ENCODE results near the gene FAM3D. TPM values are rescaled to one million over a fixed set of nuclear protein-coding genes. Genes with fewer than 3 reads are reported as not detected.

Gene FAM3D
- total and polyA plus RNA-seq, 4 donors, result 0.09 TPM; not detected in 3

GRCh38 chr3:58679974-58680666 is 13.5 kb upstream of the FAM3D start:
- Histone ChIP-seq H3K36me3 (ENCODE audit: control insufficient read depth in 4 of 4, insufficient read depth in 3 of 4, low read depth in 1 of 4, low read length in 3 of 4) (no peaks in the 10 kb centered on the region), H3K27me3 (ENCODE audit: control insufficient read depth in 4 of 4, insufficient read depth in 4 of 4, low read length in 3 of 4) (no peaks in the 10 kb centered on the region), H3K4me3 (ENCODE audit: low read depth in 1 of 3, low read length in 3 of 3) (no peak overlapping the region), H3K4me1 (ENCODE audit: control insufficient read depth in 4 of 4, insufficient read depth in 4 of 4, low read length in 3 of 4) (no peaks in the 10 kb centered on the region), H3K9me3 (ENCODE audit: control insufficient read depth in 4 of 4, low read length in 3 of 4) (no peaks in the 10 kb centered on the region), H3K9ac (ENCODE audit: low read depth in 1 of 2, low read length in 2 of 2) (no peak overlapping the region), H3K27ac (ENCODE audit: low read depth in 1 of 2, low read length in 2 of 2) (no peak overlapping the region)
- WGBS, result 80% methylated on average over 6 of the region's 6 CpGs
- TF ChIP-seq RXRA (IDR thresholded peaks at IDR 0.05), result no peak
- no peak for TF ChIP-seq FOXA1 (IDR thresholded peaks at IDR 0.05)
- TF ChIP-seq SP1 (IDR thresholded peaks at IDR 0.05), result no peak
- TF ChIP-seq CTCF (IDR thresholded peaks at IDR 0.05; ENCODE audit: low read depth, low read length, missing input control), result no peak
- no peak for TF ChIP-seq RAD21 (IDR thresholded peaks at IDR 0.05)
- no peak for TF ChIP-seq HNF4G (IDR thresholded peaks at IDR 0.05)
- no peak for TF ChIP-seq JUND (IDR thresholded peaks at IDR 0.05)
- no peak for TF ChIP-seq FOXA2 (IDR thresholded peaks at IDR 0.05)
- TF ChIP-seq TAF1 (conservative IDR thresholded peaks at IDR 0.05), result no peak
- TF ChIP-seq HNF4A (conservative IDR thresholded peaks at IDR 0.05), result no peak
- TF ChIP-seq MAX (IDR thresholded peaks at IDR 0.05), result no peak
- no peak for TF ChIP-seq ATF3 (IDR thresholded peaks at IDR 0.05)
- no peak for TF ChIP-seq GABPA (IDR thresholded peaks at IDR 0.05 in 1 of 2, conservative IDR thresholded peaks at IDR 0.05 in 1 of 2)
- TF ChIP-seq ZBTB33 (IDR thresholded peaks at IDR 0.05), result no peak
- DNase-seq (ENCODE audit: low spot score), result no peak

GRCh38 chr3:58679446-58679845 is 12.9 kb upstream of the FAM3D start:
- 75% methylated on average over 6 of the region's 6 CpGs for WGBS
- Histone ChIP-seq H3K27me3 (ENCODE audit: control insufficient read depth in 4 of 4, insufficient read depth in 4 of 4, low read length in 3 of 4) (no peaks in the 10 kb centered on the region), H3K9ac (ENCODE audit: low read depth in 1 of 2, low read length in 2 of 2) (no peak overlapping the region), H3K9me3 (ENCODE audit: control insufficient read depth in 4 of 4, low read length in 3 of 4) (no peaks in the 10 kb centered on the region), H3K27ac (ENCODE audit: low read depth in 1 of 2, low read length in 2 of 2) (no peak overlapping the region), H3K4me1 (ENCODE audit: control insufficient read depth in 4 of 4, insufficient read depth in 4 of 4, low read length in 3 of 4) (no peaks in the 10 kb centered on the region), H3K4me3 (ENCODE audit: low read depth in 1 of 3, low read length in 3 of 3) (no peak overlapping the region), H3K36me3 (ENCODE audit: control insufficient read depth in 4 of 4, insufficient read depth in 3 of 4, low read depth in 1 of 4, low read length in 3 of 4) (no peaks in the 10 kb centered on the region)
- DNase-seq (ENCODE audit: low spot score), result no peak
- TF ChIP-seq ZBTB33 (IDR thresholded peaks at IDR 0.05) (no peak), CTCF (IDR thresholded peaks at IDR 0.05; ENCODE audit: low read depth, low read length, missing input control) (no peak), MAX (IDR thresholded peaks at IDR 0.05) (no peak), TAF1 (conservative IDR thresholded peaks at IDR 0.05) (no peak), EGR1 (IDR thresholded peaks at IDR 0.05; ENCODE audit: low read depth in 2 of 2) (no peak), FOXA2 (IDR thresholded peaks at IDR 0.05) (no peak), YY1 (IDR thresholded peaks at IDR 0.05) (no peak), NR2F2 (IDR thresholded peaks at IDR 0.05) (no peak), RXRA (IDR thresholded peaks at IDR 0.05) (no peak), GABPA (IDR thresholded peaks at IDR 0.05 in 1 of 2, conservative IDR thresholded peaks at IDR 0.05 in 1 of 2) (no peak), SP1 (IDR thresholded peaks at IDR 0.05) (no peak), FOXA1 (IDR thresholded peaks at IDR 0.05) (no peak), JUND (IDR thresholded peaks at IDR 0.05) (no peak), RAD21 (IDR thresholded peaks at IDR 0.05) (no peak), REST (IDR thresholded peaks at IDR 0.05) (no peak), HNF4G (IDR thresholded peaks at IDR 0.05) (no peak)
